ENCODE data around the gene HMGCLL1.

Gene HMGCLL1

GRCh38 chr6:55405474-55406235 lies 173.3 kb downstream of the HMGCLL1 start:
- TF ChIP-seq REST (IDR thresholded peaks at IDR 0.05; ENCODE audit: insufficient replicate concordance, low read depth) = no peak
- no peak for TF ChIP-seq SPI1 (IDR thresholded peaks at IDR 0.05; ENCODE audit: borderline replicate concordance, low read depth)
- no peak for TF ChIP-seq GABPA (IDR thresholded peaks at IDR 0.05; ENCODE audit: low read depth)
- TF ChIP-seq CTCF (IDR thresholded peaks at IDR 0.05; ENCODE audit: insufficient read depth, low read length) = no peak
- no peak for TF ChIP-seq POLR2AphosphoS5 (IDR thresholded peaks at IDR 0.05; ENCODE audit: low read depth)
- H3K27ac ChIP-seq (replicated peaks) = no peak overlapping the region
- no peak for DNase-seq (ENCODE audit: low read depth in 1 of 2, low spot score in 1 of 2)
- no peaks in the 10 kb centered on the region for H3K27me3 ChIP-seq (ENCODE audit: insufficient read depth, poor library complexity, severe bottlenecking)
- H3K4me3 ChIP-seq (replicated peaks; ENCODE audit: insufficient read depth, low read length) = no peak overlapping the region

GRCh38 chr6:55399351-55399750 lies 179.6 kb downstream of the HMGCLL1 start:
- Histone ChIP-seq H3K4me3 (replicated peaks; ENCODE audit: insufficient read depth, low read length) (no peak overlapping the region), H3K27ac (replicated peaks) (no peak overlapping the region), H3K27me3 (ENCODE audit: insufficient read depth, poor library complexity, severe bottlenecking) (no peaks in the 10 kb centered on the region)
- DNase-seq (ENCODE audit: low read depth in 1 of 2, low spot score in 1 of 2) = no peak
- TF ChIP-seq POLR2AphosphoS5 (IDR thresholded peaks at IDR 0.05; ENCODE audit: low read depth) = no peak
- no peak for TF ChIP-seq CTCF (IDR thresholded peaks at IDR 0.05; ENCODE audit: insufficient read depth, low read length)
- TF ChIP-seq GABPA (IDR thresholded peaks at IDR 0.05; ENCODE audit: low read depth) = no peak
- TF ChIP-seq SPI1 (IDR thresholded peaks at IDR 0.05; ENCODE audit: borderline replicate concordance, low read depth) = no peak
- no peak for TF ChIP-seq REST (IDR thresholded peaks at IDR 0.05; ENCODE audit: insufficient replicate concordance, low read depth)

GRCh38 chr6:55397986-55398385 lies 181.0 kb downstream of the HMGCLL1 start:
- Histone ChIP-seq H3K27ac (replicated peaks) (no peak overlapping the region), H3K27me3 (ENCODE audit: insufficient read depth, poor library complexity, severe bottlenecking) (no peaks in the 10 kb centered on the region), H3K4me3 (replicated peaks; ENCODE audit: insufficient read depth, low read length) (no peak overlapping the region)
- TF ChIP-seq POLR2AphosphoS5 (IDR thresholded peaks at IDR 0.05; ENCODE audit: low read depth) (no peak), SPI1 (IDR thresholded peaks at IDR 0.05; ENCODE audit: borderline replicate concordance, low read depth) (no peak), REST (IDR thresholded peaks at IDR 0.05; ENCODE audit: insufficient replicate concordance, low read depth) (no peak), GABPA (IDR thresholded peaks at IDR 0.05; ENCODE audit: low read depth) (no peak), CTCF (IDR thresholded peaks at IDR 0.05; ENCODE audit: insufficient read depth, low read length) (no peak)
- DNase-seq (ENCODE audit: low read depth in 1 of 2, low spot score in 1 of 2) = no peak

Data from HL-60 (cell line).